Skin of body (tissue), 2 donors: ENCODE measurements around the gene IL15RA. TPM values are rescaled to one million over a fixed set of nuclear protein-coding genes. Genes with fewer than 3 reads are reported as not detected.
"Not testable (repeated sequence)": the region's sequence is repeated elsewhere in the genome, so short reads cannot be mapped to it uniquely, and the experiment has no call there.

Experiments
- DNase-seq: peaks from one replicate; lab custom pipeline; 2025; lab: John Stamatoyannopoulos, UW
- total RNA-seq: library from RNA; depleted of rRNA; stranded (reverse); fragments of >200 nt; gene quantifications from one replicate; pipeline ENCODE4 v1.2.3, GENCODE V29; 2014

Gene IL15RA
- total RNA-seq, 1 donor from 2014 or later, result 3.6 TPM

- no peak for DNase-seq
Observed at GRCh38 chr10:5951721-5952407, 25.5 kb downstream of the IL15RA start.

GRCh38 chr10:5951167-5951711 lies 26.1 kb downstream of the IL15RA start:
- no peak for DNase-seq

- peak; percentile 26 for DNase-seq
Observed at GRCh38 chr10:5949009-5949759, 28.2 kb downstream of the IL15RA start.

GRCh38 chr10:5948208-5948585 lies 29.1 kb downstream of the IL15RA start:
- DNase-seq, result no peak

- DNase-seq, result no peak
Observed at GRCh38 chr10:5947471-5948207, 29.7 kb downstream of the IL15RA start.

GRCh38 chr10:5946786-5947185 lies 30.6 kb downstream of the IL15RA start:
- no peak for DNase-seq

- not testable (repeated sequence) for DNase-seq
Observed at GRCh38 chr10:5946419-5946775, 30.9 kb downstream of the IL15RA start.

- peak; percentile 78 for DNase-seq
Observed at GRCh38 chr10:5945561-5946418, 31.6 kb downstream of the IL15RA start.

- no peak for DNase-seq
Observed at GRCh38 chr10:5945190-5945509, 32.2 kb downstream of the IL15RA start.

- peak; percentile 89 for DNase-seq
Observed at GRCh38 chr10:5944389-5945189, 32.8 kb downstream of the IL15RA start.

GRCh38 chr10:5943536-5943935 lies 33.8 kb downstream of the IL15RA start:
- DNase-seq, result peak; percentile 17

GRCh38 chr10:5942474-5942873 lies 34.9 kb downstream of the IL15RA start:
- DNase-seq, result no peak

- no peak for DNase-seq
Observed at GRCh38 chr10:5942001-5942400, 35.3 kb downstream of the IL15RA start.

GRCh38 chr10:5941579-5941978 lies 35.8 kb downstream of the IL15RA start:
- DNase-seq, result no peak

- no peak for DNase-seq
Observed at GRCh38 chr10:5940807-5941218, 36.5 kb downstream of the IL15RA start.

GRCh38 chr10:5938291-5938690 lies 39.1 kb downstream of the IL15RA start:
- DNase-seq, result no peak

GRCh38 chr10:5937016-5937415 lies 40.3 kb downstream of the IL15RA start:
- DNase-seq, result no peak

- no peak for DNase-seq
Observed at GRCh38 chr10:5935628-5936027, 41.7 kb downstream of the IL15RA start.

GRCh38 chr10:5933909-5934546 lies 43.3 kb downstream of the IL15RA start:
- no peak for DNase-seq

GRCh38 chr10:5932345-5932744 lies 45.0 kb downstream of the IL15RA start:
- no peak for DNase-seq
